ENCODE data around the gene GPR31.
"Not testable (repeated sequence)": the region's sequence is repeated elsewhere in the genome, so short reads cannot be mapped to it uniquely, and the experiment has no call there.

- TF ChIP-seq ZNF274 (IDR thresholded peaks at IDR 0.05; ENCODE audit: low read depth, low read length); YY1 (IDR thresholded peaks at IDR 0.05; ENCODE audit: insufficient read depth, insufficient read length); SUZ12 (IDR thresholded peaks at IDR 0.05; ENCODE audit: extremely low read depth, insufficient read depth, insufficient read length): not testable (repeated sequence)
Measured at GRCh38 chr6:167180086-167180485, 22.3 kb upstream of the GPR31 start.
